ENCODE results near the gene ERBB4.

Gene ERBB4

DNA sequence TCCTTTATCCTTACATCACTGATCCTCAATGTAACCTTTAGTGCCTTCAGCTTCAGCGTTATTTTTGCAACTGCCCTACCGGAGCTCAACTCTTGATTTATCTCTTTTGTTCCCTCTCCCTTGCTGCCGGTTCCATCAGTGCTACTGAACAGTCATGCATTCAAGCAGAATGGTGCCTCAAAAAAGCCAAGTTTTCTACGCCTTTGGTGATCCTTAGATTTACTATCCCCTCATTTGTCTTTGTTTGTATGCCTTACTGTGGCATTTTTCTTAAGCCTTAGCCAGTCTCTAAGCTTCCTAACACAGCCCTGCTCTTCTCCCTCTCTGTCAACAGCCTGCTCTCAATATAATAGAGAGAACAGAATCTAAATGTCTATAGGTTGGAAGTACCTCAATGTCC, 1134.5 kb downstream of the ERBB4 start:
- no peak for TF ChIP-seq ARNTL (CRISPR knock-in tag; IDR thresholded peaks at IDR 0.05; ENCODE audit: borderline replicate concordance, low read depth)
- TF ChIP-seq ISL1 (CRISPR knock-in tag; IDR thresholded peaks at IDR 0.05) = no peak
- no peak for TF ChIP-seq GLIS3 (CRISPR knock-in tag; IDR thresholded peaks at IDR 0.05)
- TF ChIP-seq, protein P1, sequence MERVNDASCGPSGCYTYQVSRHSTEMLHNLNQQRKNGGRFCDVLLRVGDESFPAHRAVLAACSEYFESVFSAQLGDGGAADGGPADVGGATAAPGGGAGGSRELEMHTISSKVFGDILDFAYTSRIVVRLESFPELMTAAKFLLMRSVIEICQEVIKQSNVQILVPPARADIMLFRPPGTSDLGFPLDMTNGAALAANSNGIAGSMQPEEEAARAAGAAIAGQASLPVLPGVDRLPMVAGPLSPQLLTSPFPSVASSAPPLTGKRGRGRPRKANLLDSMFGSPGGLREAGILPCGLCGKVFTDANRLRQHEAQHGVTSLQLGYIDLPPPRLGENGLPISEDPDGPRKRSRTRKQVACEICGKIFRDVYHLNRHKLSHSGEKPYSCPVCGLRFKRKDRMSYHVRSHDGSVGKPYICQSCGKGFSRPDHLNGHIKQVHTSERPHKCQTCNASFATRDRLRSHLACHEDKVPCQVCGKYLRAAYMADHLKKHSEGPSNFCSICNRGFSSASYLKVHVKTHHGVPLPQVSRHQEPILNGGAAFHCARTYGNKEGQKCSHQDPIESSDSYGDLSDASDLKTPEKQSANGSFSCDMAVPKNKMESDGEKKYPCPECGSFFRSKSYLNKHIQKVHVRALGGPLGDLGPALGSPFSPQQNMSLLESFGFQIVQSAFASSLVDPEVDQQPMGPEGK (CRISPR knock-in tag; IDR thresholded peaks at IDR 0.05; ENCODE audit: borderline replicate concordance) = no peak
- no peak for TF ChIP-seq ZFP3 (CRISPR knock-in tag; IDR thresholded peaks at IDR 0.05)
- no peak for TF ChIP-seq ESRRG (CRISPR knock-in tag; IDR thresholded peaks at IDR 0.05)
- no peak for TF ChIP-seq PPARA (CRISPR knock-in tag; IDR thresholded peaks at IDR 0.05; ENCODE audit: borderline replicate concordance)
- TF ChIP-seq TCF4 (CRISPR knock-in tag; IDR thresholded peaks at IDR 0.05; ENCODE audit: borderline replicate concordance) = no peak
- no peak for TF ChIP-seq CSRNP3 (CRISPR knock-in tag; IDR thresholded peaks at IDR 0.05)
- no peak for TF ChIP-seq ZNF8 (CRISPR knock-in tag; IDR thresholded peaks at IDR 0.05)
- TF ChIP-seq ZNF565 (CRISPR knock-in tag; conservative IDR thresholded peaks at IDR 0.05; ENCODE audit: low read depth) = no peak
- ATAC-seq = no peak

GRCh38 chr2:211401328-211401727, 1137.3 kb downstream of the ERBB4 start:
- no peak for ATAC-seq
- TF ChIP-seq TOX (CRISPR knock-in tag; IDR thresholded peaks at IDR 0.05; ENCODE audit: borderline replicate concordance) (no peak), GLIS3 (CRISPR knock-in tag; IDR thresholded peaks at IDR 0.05) (no peak), ESRRG (CRISPR knock-in tag; IDR thresholded peaks at IDR 0.05) (no peak), ISL1 (CRISPR knock-in tag; IDR thresholded peaks at IDR 0.05) (peak; percentile 68), CSRNP3 (CRISPR knock-in tag; IDR thresholded peaks at IDR 0.05) (no peak), SNAI2 (CRISPR knock-in tag; IDR thresholded peaks at IDR 0.05) (no peak), POU6F1 (CRISPR knock-in tag; IDR thresholded peaks at IDR 0.05; ENCODE audit: borderline replicate concordance, low read depth) (no peak)
- TF ChIP-seq, protein P2, sequence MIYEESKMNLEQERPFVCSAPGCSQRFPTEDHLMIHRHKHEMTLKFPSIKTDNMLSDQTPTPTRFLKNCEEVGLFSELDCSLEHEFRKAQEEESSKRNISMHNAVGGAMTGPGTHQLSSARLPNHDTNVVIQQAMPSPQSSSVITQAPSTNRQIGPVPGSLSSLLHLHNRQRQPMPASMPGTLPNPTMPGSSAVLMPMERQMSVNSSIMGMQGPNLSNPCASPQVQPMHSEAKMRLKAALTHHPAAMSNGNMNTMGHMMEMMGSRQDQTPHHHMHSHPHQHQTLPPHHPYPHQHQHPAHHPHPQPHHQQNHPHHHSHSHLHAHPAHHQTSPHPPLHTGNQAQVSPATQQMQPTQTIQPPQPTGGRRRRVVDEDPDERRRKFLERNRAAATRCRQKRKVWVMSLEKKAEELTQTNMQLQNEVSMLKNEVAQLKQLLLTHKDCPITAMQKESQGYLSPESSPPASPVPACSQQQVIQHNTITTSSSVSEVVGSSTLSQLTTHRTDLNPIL (CRISPR knock-in tag; IDR thresholded peaks at IDR 0.05; ENCODE audit: low read depth) = 0 out of 2 replicates have a peak, but pooled peaks have one; percentile 46
- TF ChIP-seq, protein P1 (CRISPR knock-in tag; IDR thresholded peaks at IDR 0.05; ENCODE audit: borderline replicate concordance) = no peak

GRCh38 chr2:211397764-211398163, 1140.8 kb downstream of the ERBB4 start:
- no peak for ATAC-seq
- TF ChIP-seq OSR1 (CRISPR knock-in tag; IDR thresholded peaks at IDR 0.05) = no peak
- no peak for TF ChIP-seq RARB (CRISPR knock-in tag; IDR thresholded peaks at IDR 0.05)
- no peak for TF ChIP-seq ZNF70 (CRISPR knock-in tag; IDR thresholded peaks at IDR 0.05)
- TF ChIP-seq ZFP3 (CRISPR knock-in tag; IDR thresholded peaks at IDR 0.05) = no peak
- no peak for TF ChIP-seq POU6F1 (CRISPR knock-in tag; IDR thresholded peaks at IDR 0.05; ENCODE audit: borderline replicate concordance, low read depth)
- no peak for TF ChIP-seq CSDC2 (CRISPR knock-in tag; IDR thresholded peaks at IDR 0.05)

Data from SK-N-SH treated with all-trans-retinoic acid at 6 μM for 48 hours (cell line).